Measurements from ENCODE around the gene TEDC2.
A peak's percentile ranks its signal among the peaks of the same experiment; 100 is the strongest.

Gene TEDC2

DNA sequence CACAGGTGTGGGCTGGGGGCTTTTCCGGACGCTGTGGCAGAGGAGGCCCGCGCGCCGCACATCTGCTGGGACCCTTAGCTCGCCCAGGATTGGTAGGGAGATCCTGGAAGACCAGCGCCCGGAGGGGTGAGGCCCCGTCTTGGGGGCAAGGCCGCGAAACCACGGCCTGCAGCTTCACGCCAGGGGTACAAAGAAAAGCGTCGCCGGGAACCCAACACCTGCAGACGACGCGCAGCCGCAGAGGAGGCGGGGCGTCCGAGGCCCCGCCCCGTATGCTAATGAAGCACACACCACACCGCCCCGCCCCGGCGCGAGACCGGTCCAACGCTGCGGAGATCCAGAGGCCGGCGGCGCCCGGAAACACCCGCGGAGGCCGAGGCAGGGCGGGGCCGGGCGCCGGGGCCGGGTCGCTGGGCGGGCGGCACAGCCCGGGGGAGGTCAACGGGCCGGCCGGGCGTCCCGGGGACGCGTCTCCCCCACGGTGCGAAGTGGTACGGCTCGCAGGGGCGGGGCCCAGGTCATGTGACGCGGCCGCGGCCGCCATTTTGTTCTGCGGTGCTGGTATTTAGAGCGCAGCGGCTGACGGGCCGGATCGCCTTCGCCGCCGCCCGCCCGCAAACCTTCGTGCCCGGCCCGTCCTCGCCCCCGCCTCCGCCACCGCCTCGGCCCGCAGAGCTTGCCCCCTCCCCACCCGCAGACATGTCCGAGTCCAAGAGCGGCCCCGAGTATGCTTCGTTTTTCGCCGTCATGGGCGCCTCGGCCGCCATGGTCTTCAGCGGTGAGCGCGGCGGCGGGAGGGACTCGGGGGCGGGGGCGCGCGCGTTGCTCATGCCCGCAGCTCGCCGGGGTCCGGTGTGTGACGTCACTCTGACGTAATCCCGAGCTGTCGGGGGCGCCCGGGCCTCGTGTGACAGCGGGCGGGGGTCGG, 53.8 kb downstream of the TEDC2 start, which contains the start of gene ATP6V0C:
Gene ATP6V0C, plus strand, starts transcription at position 548 of the 928 bp plus-strand sequence. Its CDS starts 152 bp downstream, at position 700.
- peak; percentile 73 for DNase-seq (ENCODE audit: low read depth)
